SJSA1 (cell line): ENCODE measurements around the gene CLEC2L. TPM values are rescaled to one million over a fixed set of nuclear protein-coding genes. Genes with fewer than 3 reads are reported as not detected.

Source experiments
- DNase-seq, 2 experiments: peaks; one replicate each; pipeline ENCODE4 v3.0.0-alpha.2; 2015 to 2020; ENCODE audit warnings: low spot score in 2 of 2, low read depth in 1 of 2
- H3K27ac ChIP-seq: fragments of 250-450 bp; sonication (Bioruptor Pico); 2 replicates; pipeline ENCODE4 v1.5.1; 2020; ENCODE audit warnings: mild to moderate bottlenecking, moderate library complexity
- H3K27me3 ChIP-seq: fragments of 250-450 bp; sonication (Bioruptor Pico); replicated peaks from 2 replicates; pipeline ENCODE4 v1.5.1; 2020; ENCODE audit warnings: mild to moderate bottlenecking, moderate library complexity
- H3K36me3 ChIP-seq: fragments of 250-450 bp; sonication (Bioruptor Pico); 2 replicates; pipeline ENCODE4 v1.5.1; 2020; ENCODE audit warnings: mild to moderate bottlenecking
- H3K4me1 ChIP-seq: fragments of 250-450 bp; sonication (Bioruptor Pico); replicated peaks from 2 replicates; pipeline ENCODE4 v1.6.1; 2021; ENCODE audit warnings: mild to moderate bottlenecking
- H3K4me3 ChIP-seq: fragments of 250-450 bp; sonication (Bioruptor Pico); 2 replicates; pipeline ENCODE4 v1.5.1; 2020; ENCODE audit warnings: mild to moderate bottlenecking
- H3K9me3 ChIP-seq: fragments of 250-450 bp; sonication (Bioruptor Pico); replicated peaks from 2 replicates; pipeline ENCODE4 v1.5.1; 2020; ENCODE audit warnings: mild to moderate bottlenecking
- total RNA-seq: library from RNA; depleted of rRNA; stranded (reverse); fragments of >200 nt; shearing (Covaris generic); gene quantifications from 2 replicates; pipeline ENCODE4 v1.2.3, GENCODE V29; 2014; rRNA removed

The CLEC2L gene
- total RNA-seq: not detected in 2 replicates

GRCh38 chr7:139523199-139523941, at the start of gene CLEC2L:
TSS of gene CLEC2L (plus strand) at chr7:139523685. CDS start at chr7:139523928, 243 bp downstream.
- no peak within 1 kb of the TSS for H3K27ac ChIP-seq
- no peak within 1 kb of the TSS for H3K4me3 ChIP-seq
- H3K9me3 ChIP-seq: no peaks in the 10 kb centered on the region
- H3K27me3 ChIP-seq: peaks cover 23% of the 10 kb centered on the region
- DNase-seq: no peak
- H3K4me1 ChIP-seq: peaks cover 3% of the 10 kb centered on the region; the same call in 1 of the 2 replicates
- no peaks in the 10 kb centered on the region for H3K36me3 ChIP-seq

- H3K4me3 ChIP-seq: no peak overlapping the region
- H3K27me3 ChIP-seq: peaks cover 5% of the 10 kb centered on the region
- H3K9me3 ChIP-seq: peaks cover 3% of the 10 kb centered on the region; the same call in 1 of the 2 replicates
- no peak for DNase-seq
- no peaks in the 10 kb centered on the region for H3K36me3 ChIP-seq
- H3K27ac ChIP-seq: no peak overlapping the region
- H3K4me1 ChIP-seq: peaks cover 11% of the 10 kb centered on the region
Measured at GRCh38 chr7:139476139-139476538, 47.3 kb upstream of the CLEC2L start.

- peaks cover 12% of the 10 kb centered on the region for H3K27me3 ChIP-seq
- no peaks in the 10 kb centered on the region for H3K36me3 ChIP-seq
- peaks cover 3% of the 10 kb centered on the region; the same call in 1 of the 2 replicates for H3K9me3 ChIP-seq
- H3K27ac ChIP-seq: no peak overlapping the region
- H3K4me1 ChIP-seq: peaks cover 7% of the 10 kb centered on the region
- no peak overlapping the region for H3K4me3 ChIP-seq
- no peak for DNase-seq
Measured at GRCh38 chr7:139476891-139477290, 46.6 kb upstream of the CLEC2L start.

GRCh38 chr7:139479620-139480019, 43.9 kb upstream of the CLEC2L start:
- Histone ChIP-seq H3K4me3 (no peak overlapping the region), H3K36me3 (no peaks in the 10 kb centered on the region), H3K9me3 (peaks cover 5% of the 10 kb centered on the region; the same call in 1 of the 2 replicates), H3K4me1 (peaks cover 12% of the 10 kb centered on the region), H3K27me3 (peaks cover 38% of the 10 kb centered on the region), H3K27ac (no peak overlapping the region)
- DNase-seq: no peak

- peaks cover 12% of the 10 kb centered on the region for H3K4me1 ChIP-seq
- H3K27me3 ChIP-seq: peaks cover 50% of the 10 kb centered on the region
- H3K27ac ChIP-seq: no peak overlapping the region
- H3K36me3 ChIP-seq: no peaks in the 10 kb centered on the region
- no peak for DNase-seq
- no peak overlapping the region for H3K4me3 ChIP-seq
- peaks cover 5% of the 10 kb centered on the region; the same call in 1 of the 2 replicates for H3K9me3 ChIP-seq
Measured at GRCh38 chr7:139481364-139481763, 42.1 kb upstream of the CLEC2L start.

GRCh38 chr7:139482122-139482521, 41.4 kb upstream of the CLEC2L start:
- Histone ChIP-seq H3K9me3 (peaks cover 5% of the 10 kb centered on the region; the same call in 1 of the 2 replicates), H3K36me3 (no peaks in the 10 kb centered on the region), H3K27me3 (peaks cover 50% of the 10 kb centered on the region), H3K27ac (no peak overlapping the region), H3K4me3 (no peak overlapping the region), H3K4me1 (peaks cover 12% of the 10 kb centered on the region)
- no peak for DNase-seq

- Histone ChIP-seq H3K9me3 (peaks cover 5% of the 10 kb centered on the region; the same call in 1 of the 2 replicates), H3K27me3 (peaks cover 50% of the 10 kb centered on the region), H3K36me3 (no peaks in the 10 kb centered on the region), H3K4me1 (peaks cover 12% of the 10 kb centered on the region), H3K27ac (no peak overlapping the region), H3K4me3 (no peak overlapping the region)
- no peak for DNase-seq
Measured at GRCh38 chr7:139482662-139483466, 40.6 kb upstream of the CLEC2L start.

- Histone ChIP-seq H3K4me3 (no peak overlapping the region), H3K27me3 (peaks cover 35% of the 10 kb centered on the region), H3K27ac (no peak overlapping the region)
Measured at GRCh38 chr7:139487366-139488080, 36.0 kb upstream of the CLEC2L start.

GRCh38 chr7:139488810-139489209, 34.7 kb upstream of the CLEC2L start:
- DNase-seq: no peak
- Histone ChIP-seq H3K27me3 (peaks cover 22% of the 10 kb centered on the region), H3K9me3 (no peaks in the 10 kb centered on the region)

More at GRCh38 chr7:139487366-139488080, 36.0 kb upstream of the CLEC2L start:
- Histone ChIP-seq H3K9me3 (peaks cover 5% of the 10 kb centered on the region; the same call in 1 of the 2 replicates), H3K36me3 (no peaks in the 10 kb centered on the region), H3K4me1 (peaks cover 12% of the 10 kb centered on the region)
- no peak for DNase-seq

GRCh38 chr7:139490130-139490529, 33.4 kb upstream of the CLEC2L start:
- Histone ChIP-seq H3K4me3 (no peak overlapping the region), H3K27ac (no peak overlapping the region), H3K27me3 (peaks cover 10% of the 10 kb centered on the region; the same call in 1 of the 2 replicates), H3K4me1 (no peaks in the 10 kb centered on the region), H3K36me3 (no peaks in the 10 kb centered on the region), H3K9me3 (no peaks in the 10 kb centered on the region)
- no peak for DNase-seq

More at GRCh38 chr7:139488810-139489209, 34.7 kb upstream of the CLEC2L start:
- H3K4me3 ChIP-seq: no peak overlapping the region
- H3K4me1 ChIP-seq: no peaks in the 10 kb centered on the region
- H3K27ac ChIP-seq: no peak overlapping the region
- H3K36me3 ChIP-seq: no peaks in the 10 kb centered on the region

- H3K27me3 ChIP-seq: 0 out of 2 replicates have a peak, but pooled peaks cover 3% of the 10 kb centered on the region
- no peak overlapping the region for H3K4me3 ChIP-seq
Measured at GRCh38 chr7:139492293-139492692, 31.2 kb upstream of the CLEC2L start.

GRCh38 chr7:139494835-139495579, 28.5 kb upstream of the CLEC2L start:
- no peak for DNase-seq
- Histone ChIP-seq H3K27ac (no peak overlapping the region), H3K36me3 (no peaks in the 10 kb centered on the region), H3K27me3 (no peaks in the 10 kb centered on the region; the same call in 1 of the 2 replicates), H3K9me3 (no peaks in the 10 kb centered on the region), H3K4me3 (no peak overlapping the region), H3K4me1 (peaks cover 2% of the 10 kb centered on the region)

More at GRCh38 chr7:139492293-139492692, 31.2 kb upstream of the CLEC2L start:
- no peak overlapping the region for H3K27ac ChIP-seq
- no peak for DNase-seq
- no peaks in the 10 kb centered on the region for H3K4me1 ChIP-seq
- H3K9me3 ChIP-seq: no peaks in the 10 kb centered on the region
- no peaks in the 10 kb centered on the region for H3K36me3 ChIP-seq
